Stomach (tissue), 9 donors: ENCODE results near the gene TMEM176B. TPM values are rescaled to one million over a fixed set of nuclear protein-coding genes. Genes with fewer than 3 reads are reported as not detected.
A peak's percentile ranks its signal among the peaks of the same experiment; 100 is the strongest.

ENCODE experiments used
- DNase-seq, 2 donors: peaks; one replicate each; pipeline versions ENCODE4 v3.0.0 to v3.0.0-alpha.2; 2013 to 2019
- H3K27ac ChIP-seq, 5 donors: fragments of 200-600 bp in 4 of 5; sonication (generic) in 4 of 5; one replicate each; pipeline ENCODE4 v1.5.1; 2013 to 2019; ENCODE audit warnings: mild to moderate bottlenecking in 1 of 5, moderate library complexity in 1 of 5
- H3K27me3 ChIP-seq, 3 donors: fragments of 200-600 bp; sonication (generic); one replicate each; pipeline ENCODE4 v1.5.1; 2017 to 2019; ENCODE audit warnings: mixed run types in 1 of 3
- H3K36me3 ChIP-seq, 4 donors: fragments of 200-600 bp; sonication (generic); 1 replicate in 3 of 4; 2 replicates in 1 of 4; pipeline ENCODE4 v1.5.1; 2016 to 2019
- H3K4me1 ChIP-seq, 4 donors: fragments of 200-600 bp; sonication (generic); one replicate each; pipeline ENCODE4 v1.5.1; 2016 to 2019
- H3K4me3 ChIP-seq, 4 donors: fragments of 200-600 bp; sonication (generic) in 3 of 4; one replicate each; pipeline ENCODE4 v1.5.1; 2016 to 2019; ENCODE audit warnings: mild to moderate bottlenecking in 1 of 4
- H3K9me3 ChIP-seq, 4 donors: fragments of 200-600 bp; sonication (generic); one replicate each; pipeline ENCODE4 v1.5.1; 2016 to 2019
- EP300 ChIP-seq: sonication (generic); formaldehyde crosslinking; IDR thresholded peaks from one replicate; pipeline ENCODE4 v1.6.1; 2017; ENCODE audit warnings: antibody characterized with exemption
- POLR2A ChIP-seq, 4 donors: fragments of 450-650 bp; IDR thresholded peaks; one replicate each; pipeline ENCODE4 v1.6.1; 2016; ENCODE audit warnings: antibody characterized with exemption in 4 of 4, control low read depth in 2 of 4, mild to moderate bottlenecking in 1 of 4, moderate library complexity in 1 of 4
- POLR2AphosphoS5 ChIP-seq, 3 donors: sonication (generic); formaldehyde crosslinking; IDR thresholded peaks; one replicate each; pipeline ENCODE4 v1.6.1; 2016; ENCODE audit warnings: antibody characterized with exemption in 3 of 3
- WGBS, 5 donors: extraction: QIAGEN DNeasy Blood & Tissue Kit in 3 of 5; methylation state at CpG; one replicate each; pipeline versions ENCODE4 v1.1.5 to v1.1.7; 2013 to 2018; 5-methylcytosine and 5-hydroxymethylcytosine counted together
- intact Hi-C: fragments of 100-400 bp; cut with DNase I; formaldehyde crosslinking; loops from one replicate; pipeline ENCODE4 v1.15.1; 2023; ENCODE audit warnings: low total_unique reads
- polyA plus RNA-seq, 3 donors: library from polyadenylated mRNA; stranded (reverse); fragments of 200-250 nt; gene quantifications; one replicate each; pipeline ENCODE4 v1.2.3, GENCODE V29; 2013
- total RNA-seq, 5 donors: library from RNA; depleted of rRNA; stranded (reverse); fragments of >200 nt; gene quantifications; one replicate each; pipeline versions ENCODE4 v1.1.0 to v1.2.3, GENCODE V29; 2014 to 2016
- TF ChIP-seq, protein P1 (sequence below), 7 experiments: fragments of 450-650 bp in 4 of 7; fragments of 200-600 bp in 3 of 7; sonication (generic) in 3 of 7; IDR thresholded peaks; one replicate each; pipeline ENCODE4 v1.5.1; 2016 to 2019; ENCODE audit warnings: antibody characterized with exemption in 7 of 7, control low read depth in 2 of 7, mild to moderate bottlenecking in 1 of 7
- donor health status: healthy with polysubstance abuse.
- donor health status: Bipolar disorder and iron deficiency.
- donor health status: healthy.

The TMEM176B gene
- total and polyA plus RNA-seq, 8 donors: 29.4 to 157 (median 88.8) TPM

DNA sequence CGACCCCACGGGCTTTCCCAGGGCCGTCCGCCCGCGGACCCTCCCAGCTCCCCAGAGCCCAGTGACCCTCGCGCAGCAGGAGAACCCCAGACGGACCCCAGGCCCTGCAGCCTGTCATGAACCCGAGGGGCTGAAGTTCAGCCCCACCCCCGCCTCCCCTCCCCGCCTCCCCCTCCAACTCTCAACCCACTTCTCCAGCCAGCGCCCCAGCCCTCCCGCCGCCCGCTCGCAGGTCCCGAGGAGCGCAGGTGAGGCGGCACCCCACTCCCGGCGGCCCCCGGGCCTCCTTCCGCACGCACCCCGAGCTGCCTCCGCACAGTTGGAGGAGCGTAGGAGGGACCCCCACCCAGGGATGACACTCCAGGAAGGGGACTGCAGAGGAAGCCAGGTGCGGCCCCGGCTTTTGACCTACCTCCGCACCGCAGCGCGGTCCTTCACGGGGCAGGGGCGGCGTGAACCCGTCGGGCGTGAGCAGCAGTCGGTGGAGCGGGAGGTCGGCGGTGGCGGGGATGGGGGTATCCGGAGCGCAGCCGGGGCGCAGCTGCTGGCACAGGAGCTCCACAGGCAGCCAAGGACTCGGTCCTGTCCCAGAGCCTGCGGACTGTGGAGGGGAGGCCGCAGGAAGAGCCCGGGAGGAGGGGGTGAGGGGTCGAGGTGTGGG is 547 bp upstream of the TMEM176B start, which contains the start of gene TMEM176A:
Gene TMEM176A (plus strand): TSS at position 189 of the 661 bp plus-strand sequence. CDS start 782 bp downstream, outside the sequence.
- peaks cover 0 to 25% (median 19%) of the 10 kb centered on the region in 4 donors for H3K36me3 ChIP-seq
- peaks cover 2 to 10% (median 5%) of the 10 kb centered on the region in 4 donors for H3K9me3 ChIP-seq
- H3K27me3 ChIP-seq: peaks cover 5 to 68% (median 23%) of the 10 kb centered on the region in 3 donors
- H3K27ac ChIP-seq: peak within 1 kb of the TSS; percentile 75 to 89 (median 86)
- DNase-seq: peak in 1 of 2 donors; percentile 63
- peak within 1 kb of the TSS; percentile 52 to 64 (median 55) for H3K4me3 ChIP-seq
- intact Hi-C loops: no loop called here
- TF ChIP-seq, protein P1, sequence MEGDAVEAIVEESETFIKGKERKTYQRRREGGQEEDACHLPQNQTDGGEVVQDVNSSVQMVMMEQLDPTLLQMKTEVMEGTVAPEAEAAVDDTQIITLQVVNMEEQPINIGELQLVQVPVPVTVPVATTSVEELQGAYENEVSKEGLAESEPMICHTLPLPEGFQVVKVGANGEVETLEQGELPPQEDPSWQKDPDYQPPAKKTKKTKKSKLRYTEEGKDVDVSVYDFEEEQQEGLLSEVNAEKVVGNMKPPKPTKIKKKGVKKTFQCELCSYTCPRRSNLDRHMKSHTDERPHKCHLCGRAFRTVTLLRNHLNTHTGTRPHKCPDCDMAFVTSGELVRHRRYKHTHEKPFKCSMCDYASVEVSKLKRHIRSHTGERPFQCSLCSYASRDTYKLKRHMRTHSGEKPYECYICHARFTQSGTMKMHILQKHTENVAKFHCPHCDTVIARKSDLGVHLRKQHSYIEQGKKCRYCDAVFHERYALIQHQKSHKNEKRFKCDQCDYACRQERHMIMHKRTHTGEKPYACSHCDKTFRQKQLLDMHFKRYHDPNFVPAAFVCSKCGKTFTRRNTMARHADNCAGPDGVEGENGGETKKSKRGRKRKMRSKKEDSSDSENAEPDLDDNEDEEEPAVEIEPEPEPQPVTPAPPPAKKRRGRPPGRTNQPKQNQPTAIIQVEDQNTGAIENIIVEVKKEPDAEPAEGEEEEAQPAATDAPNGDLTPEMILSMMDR (IDR thresholded peaks at IDR 0.05): no peak
- TF ChIP-seq POLR2A (IDR thresholded peaks at IDR 0.05) (no peak), POLR2AphosphoS5 (IDR thresholded peaks at IDR 0.05) (no peak), EP300 (no peak)
- peaks cover 10 to 27% (median 18%) of the 10 kb centered on the region in 4 donors for H3K4me1 ChIP-seq
- 2 to 7% (median 4%) methylated on average over 18 to 54 of the region's 54 CpGs for WGBS, 5 donors

DNA sequence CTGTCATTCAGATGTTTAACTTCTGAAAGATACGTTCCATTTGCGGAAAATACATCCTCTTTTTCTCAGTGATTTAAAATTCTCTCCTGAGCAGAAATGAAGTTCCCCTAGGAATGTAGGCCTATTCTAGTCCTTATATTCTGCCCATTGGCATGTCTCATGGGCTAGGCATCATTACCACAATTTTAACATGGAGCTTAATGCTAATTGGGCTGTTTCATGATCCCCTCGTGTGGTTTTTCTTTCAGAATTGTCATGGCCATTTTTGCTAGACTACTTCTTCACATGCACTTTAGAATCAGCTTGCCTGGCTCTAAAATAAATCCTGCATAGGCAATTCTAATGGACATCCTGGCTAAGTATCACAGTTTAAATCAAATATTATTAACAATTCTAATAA is 1.0 kb downstream of the TMEM176B start:
- whole genome bisulfite sequencing, 5 donors: 69 to 86% (median 79%) methylated on average over 3 of the region's 3 CpGs
- TF ChIP-seq, protein P1 (IDR thresholded peaks at IDR 0.05): no peak
- TF ChIP-seq EP300 (no peak), POLR2AphosphoS5 (IDR thresholded peaks at IDR 0.05) (no peak), POLR2A (IDR thresholded peaks at IDR 0.05) (no peak)
- Histone ChIP-seq H3K36me3 (peaks cover 0 to 21% (median 12%) of the 10 kb centered on the region in 4 donors), H3K9me3 (peaks cover 0 to 8% (median 0%) of the 10 kb centered on the region in 4 donors), H3K4me1 (peaks cover 10 to 35% (median 18%) of the 10 kb centered on the region in 4 donors), H3K27ac (peak overlapping the region in 4 of 5 donors; percentile 75 to 89 (median 81)), H3K4me3 (peak overlapping the region; percentile 52 to 64 (median 55)), H3K27me3 (peaks cover 5 to 77% (median 23%) of the 10 kb centered on the region in 3 donors)
- no peak for DNase-seq
- intact Hi-C loops: no loop called here

DNA sequence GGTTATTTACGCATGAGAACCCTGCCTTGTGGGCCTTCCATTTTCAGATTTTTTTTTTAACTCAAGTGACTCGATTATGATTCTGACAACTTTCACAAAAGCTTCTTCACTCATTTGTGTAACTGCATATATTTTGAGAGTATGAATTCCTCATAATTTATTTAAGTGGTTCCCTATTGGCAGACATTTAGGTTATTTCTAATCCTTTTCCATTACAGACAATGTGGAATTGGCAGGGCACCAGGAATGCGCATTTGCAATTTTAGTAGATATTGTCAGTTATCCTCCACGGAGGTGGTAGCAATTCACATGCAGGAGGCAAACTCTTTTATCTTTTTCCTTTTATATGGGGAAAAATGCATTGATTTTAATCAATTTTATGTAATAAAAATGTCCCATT is 2.5 kb downstream of the TMEM176B start:
- intact Hi-C loops: no loop called here
- TF ChIP-seq, protein P1 (IDR thresholded peaks at IDR 0.05): no peak
- no peak for TF ChIP-seq POLR2A (IDR thresholded peaks at IDR 0.05)
- TF ChIP-seq EP300: no peak
- no peak for TF ChIP-seq POLR2AphosphoS5 (IDR thresholded peaks at IDR 0.05)
- Histone ChIP-seq H3K4me3 (peak overlapping the region in 1 of 4 donors; percentile 64), H3K36me3 (peaks cover 0 to 16% (median 12%) of the 10 kb centered on the region in 4 donors), H3K27ac (peak overlapping the region in 3 of 5 donors; percentile 3 to 89 (median 86)), H3K27me3 (peaks cover 5 to 70% (median 23%) of the 10 kb centered on the region in 3 donors), H3K4me1 (peaks cover 10 to 35% (median 18%) of the 10 kb centered on the region in 4 donors), H3K9me3 (peaks cover 0 to 8% (median 0%) of the 10 kb centered on the region in 4 donors)
- DNase-seq: no peak
- 57 to 66% (median 63%) methylated on average over 4 of the region's 4 CpGs for WGBS, 5 donors

DNA sequence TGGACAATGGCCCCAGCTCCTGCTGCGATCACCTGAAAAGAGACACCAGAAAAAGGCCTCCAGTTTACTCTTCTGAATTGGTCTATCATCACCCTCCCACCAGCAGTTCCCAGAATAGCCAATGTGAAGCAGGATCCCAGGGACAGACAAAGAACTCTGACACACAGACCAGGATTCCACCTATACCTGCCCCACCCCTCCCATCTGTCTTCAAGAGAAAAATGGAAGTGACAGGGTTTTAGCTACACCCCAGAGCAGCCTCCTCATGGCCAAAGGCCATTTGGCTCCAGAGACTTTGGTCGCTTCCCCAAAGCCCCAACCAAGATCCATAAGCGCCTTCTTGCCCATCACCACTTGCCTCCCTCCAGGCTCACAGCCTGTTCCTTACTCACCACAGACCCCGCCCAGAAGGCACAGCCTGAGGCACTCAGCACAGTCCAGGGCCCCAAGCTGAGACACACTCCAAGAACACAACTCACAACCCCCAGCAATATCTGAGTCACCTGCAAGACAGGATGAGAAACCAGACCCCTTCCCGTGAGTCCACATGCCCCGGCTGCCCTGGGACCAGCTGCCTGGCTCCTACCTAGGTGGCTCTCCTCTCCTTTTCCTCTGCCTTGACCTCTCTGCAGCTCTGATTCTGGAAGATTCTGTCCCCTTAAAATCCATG is 6.5 kb downstream of the TMEM176B start:
- Histone ChIP-seq H3K27ac (peak overlapping the region in 4 of 5 donors; percentile 2 to 60 (median 32)), H3K27me3 (peaks cover 0 to 30% (median 0%) of the 10 kb centered on the region in 3 donors), H3K4me3 (no peak overlapping the region), H3K4me1 (peaks cover under 1 to 10% (median 4%) of the 10 kb centered on the region in 4 donors), H3K9me3 (peaks cover 0 to 8% (median 0%) of the 10 kb centered on the region in 4 donors), H3K36me3 (peaks cover 0 to 33% (median 24%) of the 10 kb centered on the region in 4 donors)
- 81 to 96% (median 89%) methylated on average over 6 of the region's 6 CpGs for WGBS, 5 donors
- TF ChIP-seq EP300 (no peak), POLR2A (IDR thresholded peaks at IDR 0.05) (no peak), POLR2AphosphoS5 (IDR thresholded peaks at IDR 0.05) (no peak)
- TF ChIP-seq, protein P1 (IDR thresholded peaks at IDR 0.05): no peak
- DNase-seq: no peak
- intact Hi-C loops: no loop called here
